Hematopoietic multipotent progenitor cell treated with erythropoietin and hydrocortisone succinate and interleukin-3 and kit ligand, for 6 days (in vitro differentiated cells): ENCODE data around the gene PHACTR1.
A peak's percentile ranks its signal among the peaks of the same experiment; 100 is the strongest.

Source experiments
- DNase-seq: peaks from one replicate; pipeline ENCODE4 v3.0.0-alpha.2; 2015

PHACTR1 gene

DNA sequence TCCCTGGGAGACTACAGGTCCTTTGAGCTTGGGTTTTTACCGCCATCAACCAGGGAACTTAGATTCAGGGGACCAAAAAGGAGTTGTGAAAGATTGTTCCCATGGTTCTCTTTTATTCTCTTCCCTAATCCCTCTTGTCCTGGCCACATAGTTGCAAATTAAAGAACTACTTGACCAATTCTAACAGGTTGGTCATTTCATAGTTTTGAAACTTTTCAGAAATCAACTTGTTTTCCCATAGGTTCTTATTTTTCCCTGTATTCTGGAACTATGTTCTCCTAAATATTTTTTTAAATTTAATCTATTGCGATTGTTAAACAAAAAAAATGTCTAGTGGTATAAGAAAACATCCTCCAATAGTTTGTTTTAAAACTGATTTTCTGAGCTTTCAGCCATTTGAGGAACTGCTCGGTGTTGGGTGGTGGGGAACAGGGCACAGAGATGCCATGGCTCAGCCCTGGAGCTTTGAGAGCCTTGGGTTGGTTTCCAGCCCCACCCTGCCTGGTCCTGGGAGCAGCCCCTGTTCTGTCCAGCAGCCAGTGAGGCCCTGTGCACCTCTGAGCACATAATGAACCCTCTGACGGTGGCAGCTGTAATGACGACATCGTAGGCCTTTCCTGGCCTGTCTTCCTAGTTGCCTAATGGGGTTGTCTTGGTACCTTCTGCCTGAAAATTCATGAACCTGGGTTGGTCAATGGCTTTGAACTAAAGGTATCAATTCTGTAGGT is 558.3 kb downstream of the PHACTR1 start:
- DNase-seq, result peak; percentile 29

DNA sequence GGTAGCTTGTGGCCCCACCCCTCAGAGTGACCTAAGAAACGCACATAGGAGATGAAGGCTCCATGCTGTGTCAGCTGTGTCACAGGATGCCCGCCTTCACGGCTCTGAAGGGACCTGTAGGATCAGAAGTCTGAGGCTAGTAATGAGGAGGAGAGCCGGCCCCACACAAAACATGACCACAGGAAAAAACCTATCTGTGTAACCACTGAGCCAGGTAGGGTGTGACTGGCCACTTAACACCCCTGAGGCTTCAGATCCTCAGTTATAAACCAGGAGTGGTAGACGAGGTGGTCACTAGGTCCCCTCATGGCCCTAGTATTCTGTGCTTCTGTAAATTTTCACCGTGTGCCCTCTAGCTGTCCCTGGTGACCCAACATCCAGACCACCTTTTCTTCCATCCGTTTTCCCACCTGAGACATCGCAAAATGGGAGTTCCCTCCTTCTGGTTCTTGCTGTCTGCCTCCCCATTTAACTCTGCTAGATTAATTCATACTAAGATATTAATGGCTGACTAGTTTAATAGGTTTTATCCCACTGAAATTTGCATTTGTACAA is 558.9 kb downstream of the PHACTR1 start:
- DNase-seq, result no peak

- DNase-seq, result no peak
These were observed 560.7 kb downstream of the PHACTR1 start for GRCh38 chr6:13277231-13277630.

- peak; percentile 59 for DNase-seq
These were observed 561.6 kb downstream of the PHACTR1 start for GRCh38 chr6:13278164-13278563.

DNA sequence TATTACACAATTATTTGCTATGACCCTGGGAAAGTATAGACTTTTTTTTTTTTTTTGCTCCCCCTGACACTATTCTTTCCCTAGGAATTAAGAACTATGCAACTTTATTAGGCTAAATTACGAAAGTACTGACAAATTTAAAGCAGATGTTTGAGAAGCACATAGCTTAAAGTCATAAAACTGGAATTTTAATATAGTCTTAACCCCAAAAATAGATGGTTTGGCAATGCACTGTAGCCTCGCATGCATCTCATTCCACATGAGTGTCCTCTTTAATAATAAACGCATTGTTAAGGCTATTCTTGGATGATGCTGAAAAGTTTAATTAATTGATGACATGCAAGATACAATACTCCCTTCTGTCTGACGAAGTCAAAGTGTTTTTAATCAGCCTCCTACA is 562.4 kb downstream of the PHACTR1 start:
- no peak for DNase-seq

GRCh38 chr6:13280254-13280653 is 563.7 kb downstream of the PHACTR1 start:
- DNase-seq, result peak; percentile 21

GRCh38 chr6:13281686-13282085 is 565.1 kb downstream of the PHACTR1 start:
- no peak for DNase-seq

DNA sequence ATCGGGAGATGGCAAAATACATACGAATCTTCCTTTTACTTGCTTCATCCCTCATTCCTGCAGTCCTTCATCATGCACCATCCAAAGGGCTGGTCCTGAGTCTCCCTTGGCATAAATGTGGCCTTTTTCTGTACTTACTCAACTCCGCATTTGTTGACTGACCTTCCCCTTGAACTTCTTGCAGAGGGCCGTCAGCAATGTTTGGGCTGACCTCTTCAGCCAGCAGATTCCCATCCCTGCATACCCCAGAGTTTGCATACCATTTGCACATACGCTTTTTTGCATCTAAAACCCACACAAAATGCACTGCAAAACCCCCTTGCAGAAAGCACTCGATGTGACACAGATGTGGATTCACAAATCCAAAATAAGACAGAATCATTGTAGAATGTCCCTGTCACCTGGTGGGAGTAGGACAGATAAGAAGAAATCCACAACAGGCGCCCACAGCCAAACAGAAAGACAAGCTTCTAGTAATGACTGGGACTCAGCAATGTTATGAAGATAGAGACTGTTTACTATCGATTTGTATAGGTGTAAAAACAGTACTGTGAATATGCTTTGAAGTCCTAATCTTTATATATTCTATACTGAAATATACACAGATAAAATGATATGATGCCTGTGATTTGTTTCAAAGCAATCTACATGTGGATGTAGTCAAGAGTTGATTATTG is 566.0 kb downstream of the PHACTR1 start:
- DNase-seq, result no peak

GRCh38 chr6:13283331-13283730 is 566.8 kb downstream of the PHACTR1 start:
- DNase-seq, result no peak

DNA sequence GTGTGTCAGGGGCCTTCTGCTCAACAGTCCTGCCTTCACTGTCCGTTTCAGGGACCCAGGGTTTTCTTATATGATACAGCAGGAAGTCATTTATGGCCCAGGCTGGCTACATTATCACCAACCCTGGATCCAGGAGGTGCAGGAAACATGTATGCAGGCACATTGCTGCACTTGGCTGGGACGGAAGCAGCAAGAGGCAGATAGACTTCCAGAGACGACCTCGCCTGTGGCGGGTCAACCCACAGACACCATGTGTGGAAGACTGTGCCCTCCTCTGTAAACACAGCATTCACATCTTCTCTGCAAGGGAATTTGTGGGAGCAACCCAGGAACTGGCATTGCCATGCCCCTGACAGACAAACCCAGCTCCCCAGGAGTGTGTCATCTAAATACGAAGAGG is 568.1 kb downstream of the PHACTR1 start:
- DNase-seq, result no peak

GRCh38 chr6:13285705-13286104 is 569.1 kb downstream of the PHACTR1 start:
- DNase-seq, result no peak

- peak; percentile 32 for DNase-seq
These were observed 569.6 kb downstream of the PHACTR1 start for GRCh38 chr6:13286181-13286580.

DNA sequence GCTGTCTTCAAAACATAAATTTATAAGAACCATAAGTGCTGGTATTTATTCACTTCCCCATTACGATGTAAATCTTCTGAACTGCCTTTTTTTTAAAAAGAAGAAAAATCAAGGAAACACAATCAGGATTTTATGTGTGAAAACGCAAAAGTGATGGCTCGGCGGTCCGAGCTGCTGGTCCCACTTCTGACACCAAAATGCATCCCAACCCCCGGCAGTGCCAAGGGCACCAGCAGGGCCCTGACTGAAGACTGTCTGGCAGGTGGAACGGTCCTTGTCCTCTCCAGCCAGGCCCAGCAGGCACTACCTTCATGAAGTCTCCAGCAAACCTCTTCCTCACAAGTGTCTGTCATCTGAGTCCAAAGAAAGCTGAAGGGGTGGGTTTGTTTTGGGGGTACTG is 570.5 kb downstream of the PHACTR1 start:
- no peak for DNase-seq

DNA sequence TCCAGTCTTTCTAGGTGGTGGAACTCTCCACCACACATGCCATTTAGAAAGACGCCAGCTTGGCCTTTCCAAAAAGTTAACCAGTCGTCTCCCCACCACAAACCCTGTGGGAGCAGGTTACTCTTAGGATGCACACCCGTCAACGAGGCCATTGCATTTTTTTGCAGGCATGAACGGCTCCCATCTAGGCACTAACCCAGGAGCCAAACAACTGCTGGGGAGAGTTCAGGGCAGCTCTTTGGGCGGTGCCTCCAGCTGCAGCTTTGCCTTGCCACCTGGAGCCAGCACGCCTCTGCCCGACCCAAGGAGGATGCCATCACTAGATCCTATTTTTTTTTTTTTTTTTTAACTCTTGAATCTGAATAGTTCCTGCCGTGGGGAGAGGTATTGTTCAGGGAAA is 571.9 kb downstream of the PHACTR1 start:
- DNase-seq, result no peak

DNA sequence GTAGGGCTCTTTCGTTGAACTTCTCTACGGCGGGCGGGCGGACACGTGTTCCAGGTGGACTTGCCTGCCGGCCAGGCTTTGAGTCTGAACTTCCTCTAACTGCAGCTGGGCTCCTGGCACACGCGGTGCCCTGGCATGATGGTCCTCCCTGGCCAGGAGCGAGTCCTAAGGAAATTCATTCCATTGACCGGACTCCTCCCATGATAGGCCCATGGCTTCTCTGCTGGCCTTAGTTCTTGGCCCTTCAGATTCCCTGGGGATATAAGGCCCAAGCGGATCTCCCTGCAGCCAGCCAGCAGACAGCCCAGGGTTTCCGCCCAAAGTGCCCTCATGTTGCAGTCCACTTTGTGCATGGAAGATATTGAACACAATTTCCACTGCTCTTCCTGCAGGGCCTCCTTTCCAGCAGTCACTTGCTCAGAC is 572.4 kb downstream of the PHACTR1 start:
- DNase-seq, result no peak

DNA sequence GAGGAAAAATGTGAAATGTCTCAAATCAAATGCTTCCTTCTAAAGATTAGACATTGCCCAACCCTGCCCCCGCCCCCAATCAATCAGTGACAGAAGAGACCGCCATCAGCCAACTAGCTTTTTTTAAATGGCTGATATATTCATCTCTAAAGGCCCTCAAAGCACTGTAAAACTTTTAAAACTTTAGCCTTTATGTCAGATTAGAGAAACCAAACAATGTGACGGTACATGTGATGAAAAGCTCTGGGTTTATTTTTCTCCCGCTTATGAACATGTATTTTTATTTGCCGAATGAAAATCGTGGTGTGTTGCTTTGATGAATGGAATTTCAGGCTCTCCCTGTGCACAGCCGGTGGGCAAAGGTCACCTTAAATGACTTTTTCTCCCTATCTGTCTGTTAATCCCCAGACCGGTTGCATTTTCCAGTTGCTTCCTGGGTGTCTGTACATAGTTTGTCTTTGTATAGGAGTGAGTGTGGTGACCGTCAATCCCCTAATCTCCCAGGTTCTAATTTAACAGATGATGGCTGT is 573.3 kb downstream of the PHACTR1 start:
- no peak for DNase-seq

DNA sequence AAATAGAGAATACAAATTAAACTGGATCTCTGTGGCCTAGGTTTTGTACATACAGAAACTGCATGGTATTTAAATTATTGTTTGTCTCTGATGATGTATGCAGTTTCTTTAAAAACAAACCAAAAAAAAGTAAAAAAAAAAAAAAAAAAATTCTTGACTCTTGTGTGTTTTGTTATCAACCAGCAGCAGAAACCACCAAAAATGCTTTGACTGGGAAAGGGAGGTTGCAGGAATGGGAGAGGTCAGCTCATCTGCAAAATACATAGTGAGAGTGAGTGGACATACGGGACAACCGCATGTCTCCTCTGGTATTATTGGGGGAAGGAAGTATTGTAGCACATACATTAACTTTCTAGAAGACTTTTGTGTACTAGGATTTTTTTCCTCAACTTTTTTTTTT is 573.8 kb downstream of the PHACTR1 start:
- peak; percentile 73 for DNase-seq

DNA sequence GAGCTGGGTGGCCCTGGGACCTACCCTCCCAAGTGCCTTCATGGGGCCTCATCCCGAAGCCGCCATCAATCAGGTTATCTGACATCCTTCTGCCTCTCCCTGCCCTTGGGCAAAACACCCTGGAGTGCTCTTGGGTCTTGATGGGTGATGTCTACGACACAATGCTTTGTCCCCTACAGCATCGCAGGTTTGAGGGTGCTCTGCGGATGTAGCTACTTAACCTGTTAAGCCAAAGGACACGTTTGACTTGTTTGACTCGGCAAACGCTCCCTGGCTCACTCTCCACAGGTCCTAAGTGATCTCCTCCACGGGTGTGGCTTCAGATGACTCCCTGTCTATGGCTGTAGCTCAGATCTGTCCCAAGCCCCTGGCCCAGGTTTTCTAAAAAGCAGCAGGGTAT is 576.2 kb downstream of the PHACTR1 start:
- no peak for DNase-seq

GRCh38 chr6:13294499-13295069 is 578.0 kb downstream of the PHACTR1 start:
- DNase-seq, result no peak

DNA sequence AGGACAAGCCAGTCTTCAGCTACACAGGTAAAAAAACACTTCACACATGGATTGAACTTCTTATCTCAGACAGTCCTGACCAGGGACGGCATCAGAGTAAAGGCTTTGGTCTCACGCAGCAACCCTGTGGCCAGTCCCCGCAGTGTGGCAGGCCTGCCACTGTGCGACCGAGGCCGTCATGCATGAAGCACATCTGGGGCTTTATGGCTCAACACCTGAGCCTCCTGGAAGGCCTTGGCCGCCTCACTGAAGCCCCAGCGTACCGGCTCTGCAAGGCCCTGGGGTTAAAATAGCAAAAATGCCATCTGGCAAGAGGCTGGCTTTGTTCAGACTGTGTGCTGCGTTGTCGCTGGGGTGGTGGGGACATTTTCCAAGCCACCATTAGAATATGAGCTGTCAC is 579.0 kb downstream of the PHACTR1 start:
- no peak for DNase-seq

DNA sequence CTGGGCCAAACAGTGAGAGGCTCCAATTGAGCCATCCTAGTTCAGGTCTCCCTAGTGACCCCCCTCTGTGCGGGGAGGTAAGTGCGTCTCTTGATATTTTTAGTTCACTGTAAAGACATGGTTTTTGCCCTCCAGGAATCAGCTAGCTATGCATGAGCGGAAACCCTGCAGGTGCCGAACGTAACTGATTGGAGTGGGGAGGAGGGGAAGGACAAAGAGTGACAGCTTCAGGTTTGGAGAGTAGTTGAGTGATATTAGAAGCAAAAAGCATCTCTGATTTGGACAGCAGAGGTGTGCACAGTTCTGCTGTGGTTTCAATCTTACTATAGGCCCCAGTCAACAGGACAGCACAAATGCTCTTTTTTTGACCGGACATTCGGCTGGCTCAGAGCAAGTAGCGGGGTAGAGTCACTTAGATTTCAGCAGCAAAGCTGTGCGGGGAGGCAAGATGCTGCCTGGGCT is 580.0 kb downstream of the PHACTR1 start:
- DNase-seq, result no peak

DNA sequence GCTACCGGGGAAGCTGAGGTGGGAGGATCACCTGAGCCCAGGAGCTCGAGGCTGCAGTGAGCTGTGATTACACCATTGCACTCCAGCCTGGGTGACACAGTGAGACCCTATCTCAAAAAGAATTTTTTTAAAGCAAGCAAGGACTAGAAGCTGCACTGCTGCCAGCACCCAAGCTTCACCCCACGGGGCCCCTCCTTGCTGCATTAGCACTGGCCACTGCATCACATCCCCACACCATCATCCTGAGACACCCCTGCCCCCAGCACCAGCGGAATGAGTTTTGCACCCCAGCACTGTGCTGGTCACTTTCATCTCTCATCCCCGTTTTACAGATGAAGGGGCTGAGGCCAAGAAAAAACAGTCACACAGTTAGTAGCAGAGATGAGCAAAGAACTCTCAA is 580.8 kb downstream of the PHACTR1 start:
- no peak for DNase-seq

GRCh38 chr6:13298446-13298845 is 581.9 kb downstream of the PHACTR1 start:
- DNase-seq, result no peak

DNA sequence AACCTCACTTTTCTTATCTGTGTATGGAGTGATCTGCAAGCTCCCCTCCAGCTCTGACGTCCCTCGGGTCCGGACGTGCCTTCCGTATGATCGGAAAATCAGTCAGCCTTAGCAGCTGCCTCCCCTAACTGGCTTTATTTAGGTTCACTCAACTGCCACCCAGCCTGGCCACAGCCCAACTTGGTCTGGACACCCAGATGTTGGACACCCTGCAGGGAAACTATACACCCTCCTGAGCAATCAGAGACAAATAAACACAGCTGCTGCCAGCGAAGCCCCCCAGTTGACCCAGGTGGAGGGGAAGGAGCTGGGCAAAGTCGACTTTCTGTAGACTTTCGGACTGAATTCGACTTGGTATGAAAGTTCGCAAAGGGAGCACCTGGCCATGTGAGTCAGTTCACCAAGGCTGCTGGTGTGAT is 582.8 kb downstream of the PHACTR1 start:
- DNase-seq, result no peak
